WI38 (cell line): Measurements from ENCODE around the gene KTN1.

ENCODE experiments used
- H3K4me3 ChIP-seq: 2 replicates; pipeline ENCODE4 v1.5.1; 2011; ENCODE audit warnings: low read depth, mild to moderate bottlenecking, control low read depth, low read length
- TF ChIP-seq, protein P1 (sequence below): IDR thresholded peaks from 2 replicates; pipeline ENCODE4 v1.5.1; 2012; ENCODE audit warnings: low read depth, mild to moderate bottlenecking, control low read depth, low read length

Gene KTN1, protein sequence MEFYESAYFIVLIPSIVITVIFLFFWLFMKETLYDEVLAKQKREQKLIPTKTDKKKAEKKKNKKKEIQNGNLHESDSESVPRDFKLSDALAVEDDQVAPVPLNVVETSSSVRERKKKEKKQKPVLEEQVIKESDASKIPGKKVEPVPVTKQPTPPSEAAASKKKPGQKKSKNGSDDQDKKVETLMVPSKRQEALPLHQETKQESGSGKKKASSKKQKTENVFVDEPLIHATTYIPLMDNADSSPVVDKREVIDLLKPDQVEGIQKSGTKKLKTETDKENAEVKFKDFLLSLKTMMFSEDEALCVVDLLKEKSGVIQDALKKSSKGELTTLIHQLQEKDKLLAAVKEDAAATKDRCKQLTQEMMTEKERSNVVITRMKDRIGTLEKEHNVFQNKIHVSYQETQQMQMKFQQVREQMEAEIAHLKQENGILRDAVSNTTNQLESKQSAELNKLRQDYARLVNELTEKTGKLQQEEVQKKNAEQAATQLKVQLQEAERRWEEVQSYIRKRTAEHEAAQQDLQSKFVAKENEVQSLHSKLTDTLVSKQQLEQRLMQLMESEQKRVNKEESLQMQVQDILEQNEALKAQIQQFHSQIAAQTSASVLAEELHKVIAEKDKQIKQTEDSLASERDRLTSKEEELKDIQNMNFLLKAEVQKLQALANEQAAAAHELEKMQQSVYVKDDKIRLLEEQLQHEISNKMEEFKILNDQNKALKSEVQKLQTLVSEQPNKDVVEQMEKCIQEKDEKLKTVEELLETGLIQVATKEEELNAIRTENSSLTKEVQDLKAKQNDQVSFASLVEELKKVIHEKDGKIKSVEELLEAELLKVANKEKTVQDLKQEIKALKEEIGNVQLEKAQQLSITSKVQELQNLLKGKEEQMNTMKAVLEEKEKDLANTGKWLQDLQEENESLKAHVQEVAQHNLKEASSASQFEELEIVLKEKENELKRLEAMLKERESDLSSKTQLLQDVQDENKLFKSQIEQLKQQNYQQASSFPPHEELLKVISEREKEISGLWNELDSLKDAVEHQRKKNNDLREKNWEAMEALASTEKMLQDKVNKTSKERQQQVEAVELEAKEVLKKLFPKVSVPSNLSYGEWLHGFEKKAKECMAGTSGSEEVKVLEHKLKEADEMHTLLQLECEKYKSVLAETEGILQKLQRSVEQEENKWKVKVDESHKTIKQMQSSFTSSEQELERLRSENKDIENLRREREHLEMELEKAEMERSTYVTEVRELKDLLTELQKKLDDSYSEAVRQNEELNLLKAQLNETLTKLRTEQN (N-terminal part only)

DNA sequence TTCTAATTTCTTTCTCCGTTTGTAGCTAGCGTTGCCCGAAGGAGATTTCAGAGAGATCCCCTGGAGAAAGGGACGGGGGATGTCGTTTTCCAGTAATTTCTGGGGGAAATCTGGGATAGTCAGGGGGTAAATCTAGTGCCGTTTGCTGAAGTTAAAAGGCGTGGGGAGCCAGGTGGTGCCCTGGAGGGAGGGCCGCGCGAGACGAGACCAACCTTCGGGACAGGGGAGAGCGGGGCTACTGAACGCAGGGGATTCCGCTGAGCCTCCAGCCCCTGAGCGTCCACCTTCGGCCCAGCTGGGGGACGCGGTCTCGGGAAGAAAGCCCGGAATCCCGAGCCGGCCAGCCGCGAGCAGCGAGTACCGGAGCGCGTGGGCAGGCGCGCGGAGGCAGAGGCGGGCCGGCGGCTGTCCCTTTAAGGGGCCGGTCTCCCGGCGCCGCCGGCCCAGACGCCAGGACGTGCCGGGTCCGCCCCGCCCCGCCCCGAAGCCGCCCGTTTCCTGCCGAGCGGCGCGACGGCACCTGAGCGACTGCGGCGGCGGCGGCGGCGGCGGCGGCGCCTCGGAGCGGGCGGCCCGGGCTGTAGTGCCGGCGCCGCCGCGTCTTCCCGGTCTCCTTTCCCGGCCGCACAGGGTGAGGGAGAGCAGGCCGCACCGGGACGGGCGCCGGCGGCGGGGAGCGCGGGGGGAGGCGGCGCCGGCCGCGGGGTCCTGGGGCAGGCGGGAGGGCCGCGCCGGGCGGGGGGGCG lies at the start of gene KTN1:
TSS of gene KTN1 (plus strand) at position 484 of the 746 bp plus-strand sequence. CDS start 31,842 bp downstream, outside the sequence.
- TF ChIP-seq, protein P1, sequence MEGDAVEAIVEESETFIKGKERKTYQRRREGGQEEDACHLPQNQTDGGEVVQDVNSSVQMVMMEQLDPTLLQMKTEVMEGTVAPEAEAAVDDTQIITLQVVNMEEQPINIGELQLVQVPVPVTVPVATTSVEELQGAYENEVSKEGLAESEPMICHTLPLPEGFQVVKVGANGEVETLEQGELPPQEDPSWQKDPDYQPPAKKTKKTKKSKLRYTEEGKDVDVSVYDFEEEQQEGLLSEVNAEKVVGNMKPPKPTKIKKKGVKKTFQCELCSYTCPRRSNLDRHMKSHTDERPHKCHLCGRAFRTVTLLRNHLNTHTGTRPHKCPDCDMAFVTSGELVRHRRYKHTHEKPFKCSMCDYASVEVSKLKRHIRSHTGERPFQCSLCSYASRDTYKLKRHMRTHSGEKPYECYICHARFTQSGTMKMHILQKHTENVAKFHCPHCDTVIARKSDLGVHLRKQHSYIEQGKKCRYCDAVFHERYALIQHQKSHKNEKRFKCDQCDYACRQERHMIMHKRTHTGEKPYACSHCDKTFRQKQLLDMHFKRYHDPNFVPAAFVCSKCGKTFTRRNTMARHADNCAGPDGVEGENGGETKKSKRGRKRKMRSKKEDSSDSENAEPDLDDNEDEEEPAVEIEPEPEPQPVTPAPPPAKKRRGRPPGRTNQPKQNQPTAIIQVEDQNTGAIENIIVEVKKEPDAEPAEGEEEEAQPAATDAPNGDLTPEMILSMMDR = no peak
- H3K4me3 ChIP-seq = peak within 1 kb of the TSS; percentile 89

DNA sequence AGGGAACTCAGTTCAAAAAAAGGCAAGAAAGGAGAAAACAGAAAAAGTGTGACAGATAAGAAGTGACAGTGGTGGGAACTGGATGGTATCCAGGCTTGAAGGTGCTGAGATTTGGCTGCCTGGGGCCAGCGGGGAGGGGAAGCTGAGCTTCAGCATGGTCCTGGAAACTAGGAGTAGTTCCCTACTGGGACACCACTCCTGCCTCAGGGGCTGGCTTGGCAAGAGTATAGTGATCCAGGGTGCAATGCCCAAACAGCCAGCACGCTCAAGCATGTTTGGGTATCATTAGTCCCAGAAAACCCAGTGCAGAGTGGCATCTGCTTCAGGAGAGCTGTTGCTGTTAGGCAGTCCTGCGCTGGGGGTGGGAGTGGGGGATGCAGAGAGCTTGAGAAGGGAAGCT lies 49.5 kb upstream of the KTN1 start:
- H3K4me3 ChIP-seq = no peak overlapping the region
- TF ChIP-seq, protein P1 = no peak

DNA sequence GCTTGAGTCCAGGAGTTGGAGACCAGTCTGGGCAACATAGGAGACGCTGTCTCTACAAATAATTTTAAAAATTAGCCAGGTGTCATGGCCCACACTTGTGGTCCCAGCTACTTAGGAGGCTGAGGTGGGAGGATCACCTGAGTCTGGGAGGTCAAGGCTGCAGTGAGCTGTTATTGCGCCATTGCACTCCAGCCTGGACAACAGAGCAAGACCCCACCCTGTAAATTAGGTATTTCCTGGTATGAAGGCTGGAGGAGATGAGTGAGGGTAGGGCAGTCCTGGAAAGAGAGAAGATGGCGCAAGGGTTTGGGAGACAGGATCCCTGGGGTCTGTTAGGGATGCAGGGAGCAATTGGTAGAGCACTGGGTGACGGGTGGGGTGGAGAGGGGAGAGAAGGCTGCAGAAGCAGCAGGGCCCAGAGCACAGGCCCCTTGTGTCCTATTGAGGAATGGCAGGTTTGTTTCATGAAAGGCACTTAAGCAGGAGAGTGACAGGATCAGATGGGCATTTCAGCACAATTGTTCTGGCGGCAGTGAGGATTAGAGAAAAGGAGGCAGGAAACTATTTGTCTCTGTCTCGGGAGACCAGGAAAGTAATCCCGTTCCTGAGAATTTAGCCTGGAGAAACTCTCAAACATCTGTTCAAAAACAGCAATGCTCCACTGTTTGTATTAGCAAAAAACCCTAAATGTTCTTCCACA lies 47.2 kb upstream of the KTN1 start:
- H3K4me3 ChIP-seq = no peak overlapping the region
- TF ChIP-seq, protein P1 = peak; percentile 22

DNA sequence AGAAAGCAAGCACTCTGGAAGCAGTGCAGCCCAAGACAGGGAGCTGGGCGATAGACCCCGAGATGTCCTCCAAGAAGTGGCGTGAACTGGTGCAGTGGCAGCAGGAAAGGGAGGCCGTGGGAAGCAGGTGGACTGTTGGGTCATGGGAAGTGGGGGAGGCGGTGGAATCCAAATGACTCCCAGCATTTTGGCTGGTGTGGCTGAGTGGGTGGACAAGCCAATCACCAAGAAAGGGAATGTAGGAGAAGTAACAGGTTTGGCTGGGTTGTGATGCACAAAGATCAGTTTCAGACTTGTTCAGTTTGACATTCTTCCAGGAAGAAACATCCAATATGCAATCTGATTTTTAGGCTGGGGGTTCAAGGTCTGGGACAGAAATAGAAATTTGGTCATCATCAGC lies 46.0 kb upstream of the KTN1 start:
- no peak overlapping the region for H3K4me3 ChIP-seq
- TF ChIP-seq, protein P1 = no peak

DNA sequence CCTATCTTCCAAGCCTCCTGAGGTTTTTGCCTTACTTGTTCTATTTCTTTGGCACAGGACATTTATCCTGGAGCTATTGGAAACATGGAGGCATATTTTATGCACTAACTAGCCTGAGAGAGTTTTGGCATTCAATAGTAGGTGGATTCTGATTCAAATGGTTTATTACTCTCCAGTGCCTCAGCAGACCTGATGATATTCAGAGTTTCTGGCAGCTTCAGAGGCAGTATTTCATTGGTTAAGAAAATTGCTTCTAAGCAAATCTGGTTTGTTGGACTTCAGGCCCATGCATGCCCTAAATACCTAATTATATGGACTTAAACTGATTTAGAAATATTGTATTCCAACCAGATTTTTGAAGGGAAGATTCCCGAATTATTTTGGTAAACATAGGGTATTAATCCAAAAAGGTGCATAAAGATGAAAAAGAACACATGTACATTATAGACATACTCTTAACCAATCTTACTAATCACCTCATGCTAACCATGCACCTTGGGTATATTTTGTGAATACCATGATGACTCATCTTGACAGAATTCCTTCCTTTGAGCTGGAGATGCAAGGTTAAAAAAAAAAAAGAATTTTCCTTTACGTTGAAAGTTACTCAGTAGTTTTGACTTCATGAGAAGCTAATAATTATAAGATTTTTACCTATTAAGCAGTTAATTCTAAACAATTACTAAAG lies 44.3 kb upstream of the KTN1 start:
- H3K4me3 ChIP-seq = no peak overlapping the region
- TF ChIP-seq, protein P1 = no peak
